ENCODE results near the gene HIRIP3. TPM values are rescaled to one million over a fixed set of nuclear protein-coding genes. Genes with fewer than 3 reads are reported as not detected.
A peak's percentile ranks its signal among the peaks of the same experiment; 100 is the strongest.

HIRIP3 gene
- total and polyA plus RNA-seq, 2 donors (not counting 3 experiments of a cell fraction or from before 2014, with no cell fraction given) = 6.7 to 8.6 TPM

DNA sequence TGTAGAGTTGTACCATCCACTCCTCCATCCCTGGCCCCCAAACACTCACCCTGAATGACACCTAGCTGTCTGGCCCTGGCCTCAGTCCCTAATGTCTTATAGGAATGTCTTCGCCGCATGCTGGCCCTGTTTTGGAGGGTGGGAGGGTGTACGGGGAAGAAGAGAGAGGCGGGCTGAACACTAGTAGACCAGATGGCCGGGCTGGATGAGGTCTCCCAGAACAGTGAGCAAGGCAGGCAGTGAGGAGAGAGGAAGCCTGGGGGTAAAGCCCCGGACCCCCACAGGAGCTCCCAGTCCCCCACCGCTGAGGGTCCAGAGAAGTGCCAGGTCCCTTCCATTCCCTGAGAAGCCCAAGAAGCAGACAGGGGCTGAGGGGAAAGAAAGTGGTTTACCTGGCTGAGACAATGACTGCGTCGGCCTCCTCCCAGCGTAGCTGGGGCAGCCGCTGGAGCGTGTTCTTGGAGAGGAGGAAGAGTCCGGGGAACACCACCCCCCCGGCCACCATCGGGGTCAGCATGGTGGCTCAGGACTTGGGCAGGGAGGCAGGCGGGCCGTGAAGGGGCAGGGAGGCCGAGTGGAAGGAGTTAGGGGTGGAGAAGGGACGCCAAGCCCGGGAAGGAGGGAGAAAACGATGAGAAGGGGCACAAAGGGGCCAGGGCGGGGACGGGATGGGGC is 34.7 kb upstream of the HIRIP3 start:
- Histone ChIP-seq H3K4me3 (replicated peaks in 1 of 3; ENCODE audit: insufficient read depth in 1 of 3, low read depth in 1 of 3, low read length in 3 of 3) (no peak overlapping the region), H3K36me3 (ENCODE audit: control insufficient read depth in 2 of 2, extremely low read depth in 1 of 2, insufficient read depth in 2 of 2, low read length in 2 of 2) (no peaks in the 10 kb centered on the region), H3K4me1 (ENCODE audit: control insufficient read depth, extremely low read depth, insufficient read depth, low read length) (no peaks in the 10 kb centered on the region), H3K4me2 (ENCODE audit: insufficient read depth, low read length) (no peak overlapping the region), H3K9me3 (replicated peaks; ENCODE audit: control insufficient read depth, insufficient read depth, low read length) (no peaks in the 10 kb centered on the region), H3K79me2 (ENCODE audit: control insufficient read depth, insufficient read depth, low read length) (no peaks in the 10 kb centered on the region), H3K9me1 (replicated peaks; ENCODE audit: control insufficient read depth, extremely low read depth, insufficient read depth, low read length) (no peaks in the 10 kb centered on the region), H3K27ac (ENCODE audit: insufficient read depth, low read depth, low read length) (no peak overlapping the region), H3K27me3 (ENCODE audit: control insufficient read depth in 2 of 2, insufficient read depth in 2 of 2, low read length in 2 of 2) (peaks cover 16 to 20% of the 10 kb centered on the region in 2 experiments), H4K20me1 (replicated peaks; ENCODE audit: control insufficient read depth, extremely low read depth, insufficient read depth, low read length) (no peaks in the 10 kb centered on the region), H3K9ac (replicated peaks; ENCODE audit: extremely low read depth, insufficient read depth, low read length) (no peak overlapping the region), H2AFZ (ENCODE audit: low read depth, low read length) (no peak overlapping the region)
- POLR2A ChIA-PET = no interaction called here
- TF ChIP-seq EZH2 (IDR thresholded peaks at IDR 0.05; ENCODE audit: borderline replicate concordance, low read depth, low read length, severe bottlenecking) = peak; percentile 75
- no peak for TF ChIP-seq POLR2A (IDR thresholded peaks at IDR 0.05; ENCODE audit: low read depth, low read length)
- intact Hi-C loops (cut with micrococcal nuclease) = no loop called here
- CTCF ChIA-PET = interaction anchor here (0.8 kb wide), 1 partner anchor 24 kb away, joined by 3 read pairs; no protein-coding TSS in a partner anchor
- BruUV-seq (replicated peaks) = no TSS peak
- FAIRE-seq (no peak), DNase-seq (ENCODE audit: low read depth, low spot score) (no peak)
- dilution Hi-C loops (cut with MboI; ENCODE audit: extremely low pct_ligation_motif_present, low sequenced_read_pairs) = no loop called here

GRCh38 chr16:30028438-30029076 is 33.1 kb upstream of the HIRIP3 start:
- Histone ChIP-seq H2AFZ (ENCODE audit: low read depth, low read length) (no peak overlapping the region), H3K9ac (replicated peaks; ENCODE audit: extremely low read depth, insufficient read depth, low read length) (no peak overlapping the region), H3K36me3 (ENCODE audit: control insufficient read depth in 2 of 2, extremely low read depth in 1 of 2, insufficient read depth in 2 of 2, low read length in 2 of 2) (no peaks in the 10 kb centered on the region), H3K27me3 (ENCODE audit: control insufficient read depth in 2 of 2, insufficient read depth in 2 of 2, low read length in 2 of 2) (peaks cover 15 to 20% of the 10 kb centered on the region in 2 experiments), H3K79me2 (ENCODE audit: control insufficient read depth, insufficient read depth, low read length) (no peaks in the 10 kb centered on the region), H3K9me1 (replicated peaks; ENCODE audit: control insufficient read depth, extremely low read depth, insufficient read depth, low read length) (no peaks in the 10 kb centered on the region), H3K4me2 (ENCODE audit: insufficient read depth, low read length) (no peak overlapping the region), H3K27ac (ENCODE audit: insufficient read depth, low read depth, low read length) (no peak overlapping the region), H3K9me3 (replicated peaks; ENCODE audit: control insufficient read depth, insufficient read depth, low read length) (no peaks in the 10 kb centered on the region), H3K4me1 (ENCODE audit: control insufficient read depth, extremely low read depth, insufficient read depth, low read length) (no peaks in the 10 kb centered on the region), H3K4me3 (replicated peaks in 1 of 3; ENCODE audit: insufficient read depth in 1 of 3, low read depth in 1 of 3, low read length in 3 of 3) (no peak overlapping the region), H4K20me1 (replicated peaks; ENCODE audit: control insufficient read depth, extremely low read depth, insufficient read depth, low read length) (no peaks in the 10 kb centered on the region)
- no peak for FAIRE-seq
- dilution Hi-C loops (cut with MboI; ENCODE audit: extremely low pct_ligation_motif_present, low sequenced_read_pairs) (no loop called here), intact Hi-C loops (cut with micrococcal nuclease) (no loop called here)
- no peak for DNase-seq (ENCODE audit: low read depth, low spot score)
- no TSS peak for BruUV-seq (replicated peaks)
- POLR2A ChIA-PET = no interaction called here
- CTCF ChIA-PET = interaction anchor here (0.6 to 0.7 kb wide), 2 partner anchors 13 to 328 kb away, joined by 3 read pairs; no protein-coding TSS in a partner anchor
- TF ChIP-seq MYC (IDR thresholded peaks at IDR 0.05; ENCODE audit: low read depth, low read length) (no peak), GATA2 (IDR thresholded peaks at IDR 0.05; ENCODE audit: insufficient read depth, insufficient read length, low read depth, low read length) (no peak), POLR2AphosphoS5 (IDR thresholded peaks at IDR 0.05; ENCODE audit: insufficient read depth, low read depth, low read length) (no peak), CTCF (IDR thresholded peaks at IDR 0.05; ENCODE audit: extremely low read depth in 1 of 2, insufficient read depth in 1 of 2, low read depth in 1 of 2, low read length in 2 of 2) (no peak), JUN (IDR thresholded peaks at IDR 0.05; ENCODE audit: borderline replicate concordance, insufficient read depth, insufficient read length, low read depth) (no peak), POLR2A (IDR thresholded peaks at IDR 0.05; ENCODE audit: low read depth, low read length) (no peak), FOS (IDR thresholded peaks at IDR 0.05; ENCODE audit: borderline replicate concordance, insufficient read depth, low read length) (no peak), EZH2 (IDR thresholded peaks at IDR 0.05; ENCODE audit: borderline replicate concordance, low read depth, low read length, severe bottlenecking) (no peak)
- TF ChIP-seq, protein P1, sequence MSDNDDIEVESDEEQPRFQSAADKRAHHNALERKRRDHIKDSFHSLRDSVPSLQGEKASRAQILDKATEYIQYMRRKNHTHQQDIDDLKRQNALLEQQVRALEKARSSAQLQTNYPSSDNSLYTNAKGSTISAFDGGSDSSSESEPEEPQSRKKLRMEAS (IDR thresholded peaks at IDR 0.05; ENCODE audit: insufficient read depth, insufficient read length) = no peak
